Renal cortex interstitium (tissue), 11 donors: ENCODE measurements around the gene ACADS. TPM values are rescaled to one million over a fixed set of nuclear protein-coding genes. Genes with fewer than 3 reads are reported as not detected.
"Not testable (repeated sequence)": the region's sequence is repeated elsewhere in the genome, so short reads cannot be mapped to it uniquely, and the experiment has no call there.

Experiments
- DNase-seq, 11 donors: peaks; one replicate each; pipeline ENCODE4 v3.0.0-alpha.2; 2013; ENCODE audit warnings: low read depth in 9 of 11, low spot score in 4 of 11; ENCODE audit errors: extremely low read depth in 1 of 11
- polyA plus RNA-seq, 3 donors: library from polyadenylated mRNA; unstranded; fragments of 120-200 nt; gene quantifications; one replicate each; pipeline ENCODE4 v1.2.1, GENCODE V29; 2013; ENCODE audit not compliant: insufficient read length in 3 of 3

The ACADS gene
- polyA plus RNA-seq, 3 donors: 15.3 to 24.4 (median 23.0) TPM

GRCh38 chr12:120719496-120720233 lies 6.0 kb upstream of the ACADS start:
- no peak for DNase-seq

GRCh38 chr12:120720234-120720986 lies 5.2 kb upstream of the ACADS start:
- DNase-seq: no peak

GRCh38 chr12:120720987-120721801 lies 4.4 kb upstream of the ACADS start:
- no peak for DNase-seq

GRCh38 chr12:120721866-120722265 lies 3.8 kb upstream of the ACADS start:
- DNase-seq: no peak

GRCh38 chr12:120722784-120723183 lies 2.8 kb upstream of the ACADS start:
- DNase-seq: no peak

GRCh38 chr12:120724720-120725119 lies 906 bp upstream of the ACADS start:
- DNase-seq: no peak

- DNase-seq: no peak
Measured at GRCh38 chr12:120725151-120725658, 421 bp upstream of the ACADS start.

GRCh38 chr12:120726510-120726793 lies 826 bp downstream of the ACADS start:
- no peak for DNase-seq

GRCh38 chr12:120726961-120727360 lies 1.3 kb downstream of the ACADS start:
- DNase-seq: no peak

GRCh38 chr12:120732198-120732597 lies 6.6 kb downstream of the ACADS start:
- DNase-seq: not testable (repeated sequence)

GRCh38 chr12:120733574-120733973 lies 7.9 kb downstream of the ACADS start:
- no peak for DNase-seq

GRCh38 chr12:120734210-120734609 lies 8.6 kb downstream of the ACADS start:
- DNase-seq: no peak

- DNase-seq: no peak
Measured at GRCh38 chr12:120735181-120735580, 9.6 kb downstream of the ACADS start.

- no peak for DNase-seq
Measured at GRCh38 chr12:120736404-120737331, 11.0 kb downstream of the ACADS start.

- no peak for DNase-seq
Measured at GRCh38 chr12:120737557-120738251, 12.1 kb downstream of the ACADS start.

- DNase-seq: no peak
Measured at GRCh38 chr12:120738252-120739030, 12.8 kb downstream of the ACADS start.

GRCh38 chr12:120739031-120739762 lies 13.6 kb downstream of the ACADS start:
- DNase-seq: no peak
